Tibial nerve (tissue), 4 donors: ENCODE data around the gene EOGT. TPM values are rescaled to one million over a fixed set of nuclear protein-coding genes. Genes with fewer than 3 reads are reported as not detected.
A peak's percentile ranks its signal among the peaks of the same experiment; 100 is the strongest.

ENCODE experiments used
- DNase-seq, 2 donors: peaks; one replicate each; pipeline ENCODE4 v3.0.0-alpha.2; 2019; ENCODE audit warnings: low spot score in 2 of 2
- H3K27ac ChIP-seq, 4 donors: fragments of 200-600 bp; sonication (generic) in 3 of 4; one replicate each; pipeline ENCODE4 v1.5.1; 2017 to 2019; ENCODE audit warnings: mild to moderate bottlenecking in 1 of 4
- H3K27me3 ChIP-seq, 2 donors: fragments of 200-600 bp; sonication (generic) in 1 of 2; one replicate each; pipeline versions ENCODE4 v1.5.1 to v1.6.0; 2017 to 2019
- H3K36me3 ChIP-seq, 3 donors: fragments of 200-600 bp; sonication (generic); one replicate each; pipeline ENCODE4 v1.5.1; 2018 to 2019
- H3K4me1 ChIP-seq, 4 donors: fragments of 200-600 bp; sonication (generic) in 3 of 4; one replicate each; pipeline ENCODE4 v1.5.1; 2017 to 2019
- H3K4me3 ChIP-seq, 4 donors: fragments of 200-600 bp; sonication (generic) in 3 of 4; one replicate each; pipeline ENCODE4 v1.5.1; 2017 to 2019; ENCODE audit warnings: mild to moderate bottlenecking in 1 of 4, moderate library complexity in 1 of 4
- H3K9me3 ChIP-seq, 4 donors: fragments of 200-600 bp; sonication (generic) in 3 of 4; one replicate each; pipeline ENCODE4 v1.5.1; 2017 to 2019
- CTCF ChIP-seq, 5 experiments: fragments of 200-600 bp in 3 of 5; fragments of 450-650 bp in 2 of 5; sonication (generic) in 3 of 5; IDR thresholded peaks; one replicate each; pipeline ENCODE4 v1.5.1; 2016 to 2019; ENCODE audit warnings: antibody characterized with exemption in 5 of 5, mild to moderate bottlenecking in 3 of 5, moderate library complexity in 2 of 5
- EP300 ChIP-seq, 2 donors: sonication (generic); formaldehyde crosslinking; IDR thresholded peaks; one replicate each; pipeline ENCODE4 v1.6.1; 2017; ENCODE audit warnings: antibody characterized with exemption in 2 of 2, mild to moderate bottlenecking in 1 of 2
- POLR2A ChIP-seq, 2 donors: fragments of 450-650 bp; IDR thresholded peaks; one replicate each; pipeline ENCODE4 v1.6.1; 2017; ENCODE audit warnings: antibody characterized with exemption in 2 of 2, mild to moderate bottlenecking in 2 of 2, moderate library complexity in 2 of 2
- WGBS, 2 donors: methylation state at CpG; one replicate each; pipeline ENCODE4 v1.1.5; 2018; 5-methylcytosine and 5-hydroxymethylcytosine counted together
- total RNA-seq, 4 donors: library from RNA; depleted of rRNA; stranded (reverse); fragments of >200 nt; gene quantifications; one replicate each; pipeline ENCODE4 v1.1.0, GENCODE V29; 2016

Gene EOGT
- total RNA-seq, 4 donors from 2014 or later, result 27.2 to 55.9 (median 37.1) TPM

- no peaks in the 10 kb centered on the region for H3K27me3 ChIP-seq
- H3K9me3 ChIP-seq, result no peaks in the 10 kb centered on the region
- WGBS, 2 donors, result 90 to 97% methylated on average over 2 of the region's 2 CpGs
- peaks cover 3 to 98% (median 22%) of the 10 kb centered on the region in 3 donors for H3K36me3 ChIP-seq
- H3K27ac ChIP-seq, result no peak overlapping the region
- no peaks in the 10 kb centered on the region for H3K4me1 ChIP-seq
- no peak for TF ChIP-seq CTCF (IDR thresholded peaks at IDR 0.05)
- TF ChIP-seq EP300 (IDR thresholded peaks at IDR 0.05), result no peak
- no peak for TF ChIP-seq POLR2A (IDR thresholded peaks at IDR 0.05)
- DNase-seq, result no peak
- H3K4me3 ChIP-seq, result no peak overlapping the region
Observed at GRCh38 chr3:69032142-69032541, 18.7 kb upstream of the EOGT start.

GRCh38 chr3:69031635-69032034, 18.2 kb upstream of the EOGT start:
- no peaks in the 10 kb centered on the region for H3K4me1 ChIP-seq
- H3K4me3 ChIP-seq, result no peak overlapping the region
- H3K9me3 ChIP-seq, result no peaks in the 10 kb centered on the region
- no peak overlapping the region for H3K27ac ChIP-seq
- 89 to 91% methylated on average over 1 of the region's 1 CpG for WGBS, 2 donors
- no peaks in the 10 kb centered on the region for H3K27me3 ChIP-seq
- no peak for TF ChIP-seq CTCF (IDR thresholded peaks at IDR 0.05)
- TF ChIP-seq EP300 (IDR thresholded peaks at IDR 0.05), result no peak
- no peak for TF ChIP-seq POLR2A (IDR thresholded peaks at IDR 0.05)
- no peak for DNase-seq
- peaks cover 3 to 98% (median 25%) of the 10 kb centered on the region in 3 donors for H3K36me3 ChIP-seq

- no peaks in the 10 kb centered on the region for H3K9me3 ChIP-seq
- H3K4me1 ChIP-seq, result no peaks in the 10 kb centered on the region
- peaks cover 0 to 64% (median 2%) of the 10 kb centered on the region in 3 donors for H3K36me3 ChIP-seq
- TF ChIP-seq EP300 (IDR thresholded peaks at IDR 0.05) (no peak), POLR2A (IDR thresholded peaks at IDR 0.05) (no peak), CTCF (IDR thresholded peaks at IDR 0.05) (no peak)
- H3K27me3 ChIP-seq, result no peaks in the 10 kb centered on the region
- H3K4me3 ChIP-seq, result no peak overlapping the region
- no peak overlapping the region for H3K27ac ChIP-seq
- WGBS, 2 donors, result 74 to 79% methylated on average over 4 of the region's 4 CpGs
- DNase-seq, result no peak
Observed at GRCh38 chr3:69020857-69021256, 7.4 kb upstream of the EOGT start.

- H3K9me3 ChIP-seq, result no peaks in the 10 kb centered on the region
- peaks cover 0 to 60% (median 0%) of the 10 kb centered on the region in 3 donors for H3K36me3 ChIP-seq
- no peak for DNase-seq
- no peak overlapping the region for H3K4me3 ChIP-seq
- 45 to 59% methylated on average over 2 of the region's 2 CpGs for WGBS, 2 donors
- H3K4me1 ChIP-seq, result no peaks in the 10 kb centered on the region
- no peaks in the 10 kb centered on the region for H3K27me3 ChIP-seq
- peak in 1 of 5 experiments; percentile 27 for TF ChIP-seq CTCF (IDR thresholded peaks at IDR 0.05)
- TF ChIP-seq POLR2A (IDR thresholded peaks at IDR 0.05), result no peak
- H3K27ac ChIP-seq, result no peak overlapping the region
Observed at GRCh38 chr3:69020424-69020823, 6.9 kb upstream of the EOGT start.

- Histone ChIP-seq H3K4me1 (peaks cover 0 to 18% (median 4%) of the 10 kb centered on the region in 4 donors), H3K36me3 (peaks cover 0 to 29% (median 0%) of the 10 kb centered on the region in 3 donors), H3K9me3 (no peaks in the 10 kb centered on the region), H3K4me3 (no peak overlapping the region), H3K27ac (no peak overlapping the region), H3K27me3 (no peaks in the 10 kb centered on the region)
- 92 to 100% methylated on average over 2 of the region's 2 CpGs for whole genome bisulfite sequencing, 2 donors
- no peak for DNase-seq
- no peak for TF ChIP-seq CTCF (IDR thresholded peaks at IDR 0.05)
- TF ChIP-seq EP300 (IDR thresholded peaks at IDR 0.05), result no peak
- no peak for TF ChIP-seq POLR2A (IDR thresholded peaks at IDR 0.05)
Observed at GRCh38 chr3:69016901-69017300, 3.4 kb upstream of the EOGT start.
